Measurements from ENCODE around the gene ARHGAP45. TPM values are rescaled to one million over a fixed set of nuclear protein-coding genes. Genes with fewer than 3 reads are reported as not detected.
A peak's percentile ranks its signal among the peaks of the same experiment; 100 is the strongest.

Gene ARHGAP45
- total RNA-seq, 4 donors from 2014 or later = 0.83 to 7.6 (median 3.4) TPM

DNA sequence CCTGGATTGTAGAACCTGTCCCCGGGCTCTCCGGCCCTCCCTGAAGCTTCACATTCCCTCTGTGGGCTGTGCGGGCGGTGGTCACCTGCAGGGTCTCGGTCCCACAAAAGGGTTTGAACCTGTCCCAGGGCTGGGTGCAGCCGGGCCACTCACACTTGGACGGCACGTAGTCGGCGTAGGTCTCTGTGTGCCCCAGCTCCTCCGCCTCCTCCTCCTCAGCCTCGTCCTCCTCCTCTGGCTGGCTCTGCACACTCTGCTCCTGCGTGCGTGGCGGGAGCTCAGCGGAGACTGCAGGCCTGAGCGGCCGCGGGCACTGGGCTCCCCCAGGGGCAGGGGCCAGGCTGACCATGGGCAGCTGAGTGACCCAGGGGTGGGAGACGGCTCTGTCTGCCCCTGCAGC is 56.4 kb downstream of the ARHGAP45 start:
- peaks cover 0 to 76% of the 10 kb centered on the region in 2 donors for H3K36me3 ChIP-seq
- in situ Hi-C loops (cut with MboI; ENCODE audit: low sequenced_read_pairs in 4 of 4) (loop anchor here in 1 of 4 donors (10.0 kb wide), 1 partner anchor 61 kb away; no protein-coding TSS in a partner anchor), intact Hi-C loops (cut with DNase I; ENCODE audit: low total_unique reads) (no loop called here)
- no peak overlapping the region for H3K27ac ChIP-seq
- TF ChIP-seq, protein P1, sequence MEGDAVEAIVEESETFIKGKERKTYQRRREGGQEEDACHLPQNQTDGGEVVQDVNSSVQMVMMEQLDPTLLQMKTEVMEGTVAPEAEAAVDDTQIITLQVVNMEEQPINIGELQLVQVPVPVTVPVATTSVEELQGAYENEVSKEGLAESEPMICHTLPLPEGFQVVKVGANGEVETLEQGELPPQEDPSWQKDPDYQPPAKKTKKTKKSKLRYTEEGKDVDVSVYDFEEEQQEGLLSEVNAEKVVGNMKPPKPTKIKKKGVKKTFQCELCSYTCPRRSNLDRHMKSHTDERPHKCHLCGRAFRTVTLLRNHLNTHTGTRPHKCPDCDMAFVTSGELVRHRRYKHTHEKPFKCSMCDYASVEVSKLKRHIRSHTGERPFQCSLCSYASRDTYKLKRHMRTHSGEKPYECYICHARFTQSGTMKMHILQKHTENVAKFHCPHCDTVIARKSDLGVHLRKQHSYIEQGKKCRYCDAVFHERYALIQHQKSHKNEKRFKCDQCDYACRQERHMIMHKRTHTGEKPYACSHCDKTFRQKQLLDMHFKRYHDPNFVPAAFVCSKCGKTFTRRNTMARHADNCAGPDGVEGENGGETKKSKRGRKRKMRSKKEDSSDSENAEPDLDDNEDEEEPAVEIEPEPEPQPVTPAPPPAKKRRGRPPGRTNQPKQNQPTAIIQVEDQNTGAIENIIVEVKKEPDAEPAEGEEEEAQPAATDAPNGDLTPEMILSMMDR (IDR thresholded peaks at IDR 0.05 in 4 of 5, conservative IDR thresholded peaks at IDR 0.05 in 1 of 5) = no peak
- TF ChIP-seq POLR2A (IDR thresholded peaks at IDR 0.05) = no peak
- DNase-seq (no peak), ATAC-seq (no peak)
- peaks cover 0 to 7% of the 10 kb centered on the region in 2 donors for H3K4me1 ChIP-seq
- no peaks in the 10 kb centered on the region for H3K9me3 ChIP-seq
- H3K4me3 ChIP-seq = no peak overlapping the region
- no peaks in the 10 kb centered on the region for H3K27me3 ChIP-seq

DNA sequence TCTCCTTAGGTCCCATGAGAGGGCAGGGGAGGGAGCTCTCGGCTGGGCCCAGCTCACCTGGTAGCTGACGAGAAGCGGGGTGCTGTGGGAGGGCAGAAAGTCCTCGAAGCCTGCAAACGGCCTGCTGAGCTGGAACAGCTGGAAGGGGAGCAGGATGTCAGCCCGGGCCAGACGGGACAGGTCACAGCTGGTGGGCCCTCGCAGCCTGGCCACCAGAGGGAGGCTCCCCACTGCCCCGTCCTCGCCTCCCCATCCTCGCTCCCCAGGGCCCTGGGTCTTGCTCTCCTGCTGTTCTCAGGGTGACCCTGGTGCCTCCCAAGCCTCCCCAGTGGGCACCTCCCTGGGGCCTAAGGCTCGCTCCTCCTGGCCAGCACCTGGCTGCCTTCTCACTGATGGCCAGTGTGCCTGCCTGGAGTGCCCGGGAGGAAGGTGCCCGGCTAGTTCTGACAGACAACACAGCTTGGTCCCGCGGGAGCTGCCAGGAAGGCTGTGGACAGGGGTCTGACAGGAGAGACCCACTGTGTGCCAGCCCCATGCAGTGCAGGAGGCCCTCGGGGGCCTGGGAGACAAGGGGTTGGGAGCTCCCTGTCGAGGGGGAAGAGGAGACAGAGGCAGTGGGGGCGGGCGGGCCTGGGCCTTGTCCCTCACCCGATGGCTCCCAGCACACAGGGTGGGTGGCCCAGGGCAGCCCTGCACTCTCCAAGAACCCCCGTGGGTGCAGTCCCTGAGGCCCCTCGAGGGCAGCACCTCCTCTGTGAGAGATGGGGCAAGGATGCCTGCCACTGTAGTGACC is 57.1 kb downstream of the ARHGAP45 start:
- Histone ChIP-seq H3K27me3 (no peaks in the 10 kb centered on the region), H3K27ac (no peak overlapping the region), H3K4me1 (peaks cover 0 to 7% of the 10 kb centered on the region in 2 donors), H3K36me3 (peaks cover 0 to 69% of the 10 kb centered on the region in 2 donors), H3K4me3 (no peak overlapping the region), H3K9me3 (no peaks in the 10 kb centered on the region)
- no peak for TF ChIP-seq POLR2A (IDR thresholded peaks at IDR 0.05)
- TF ChIP-seq, protein P1 (IDR thresholded peaks at IDR 0.05 in 4 of 5, conservative IDR thresholded peaks at IDR 0.05 in 1 of 5) = no peak
- DNase-seq (no peak), ATAC-seq (no peak)
- in situ Hi-C loops (cut with MboI; ENCODE audit: low sequenced_read_pairs in 4 of 4) = loop anchor here in 1 of 4 donors (10.0 kb wide), 1 partner anchor 61 kb away; no protein-coding TSS in a partner anchor
- intact Hi-C loops (cut with DNase I; ENCODE audit: low total_unique reads) = no loop called here

DNA sequence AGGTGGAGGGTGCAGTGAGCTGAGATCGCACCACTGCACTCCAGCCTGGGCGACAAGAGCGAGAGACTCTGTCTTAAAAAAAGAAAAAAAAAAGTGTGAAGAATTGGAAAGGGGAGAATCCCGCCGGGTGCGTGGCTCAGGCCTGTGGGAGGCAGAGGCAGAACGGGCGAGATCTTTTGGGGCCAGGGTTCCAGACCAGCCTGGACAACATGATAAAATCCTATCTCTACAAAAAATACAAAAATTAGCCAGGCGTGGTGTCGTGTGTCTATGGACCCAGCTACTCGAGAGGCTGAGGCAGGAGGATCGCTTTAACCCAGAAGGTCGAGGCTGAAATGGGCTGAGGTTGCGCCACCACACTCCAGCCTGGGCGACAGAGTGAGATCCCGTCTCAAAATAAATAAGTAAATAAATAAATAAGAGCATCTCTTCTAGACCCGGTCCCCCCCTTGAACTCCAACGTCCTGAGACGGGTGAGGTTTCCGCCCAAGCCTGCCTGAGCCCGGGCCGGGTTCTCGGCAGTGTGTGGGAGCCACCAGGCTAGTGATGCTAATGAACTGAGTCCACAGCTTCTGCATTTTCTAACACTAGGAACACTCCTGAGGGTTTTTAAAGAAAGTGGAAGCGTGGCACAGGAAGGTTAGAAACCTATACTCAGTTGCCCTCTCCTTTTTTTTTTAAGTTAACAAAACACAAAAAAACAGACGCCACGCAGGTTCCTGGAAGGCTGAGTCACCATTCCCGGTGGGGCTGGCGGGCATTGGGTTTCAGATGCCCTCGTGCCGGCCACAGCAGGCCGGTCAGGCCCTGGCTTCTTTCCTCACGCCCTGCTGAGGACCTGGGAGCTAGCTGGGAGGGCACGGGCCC is 58.9 kb downstream of the ARHGAP45 start:
- in situ Hi-C loops (cut with MboI; ENCODE audit: low sequenced_read_pairs in 4 of 4) = loop anchor here in 1 of 4 donors (10.0 kb wide), 1 partner anchor 59 kb away; no protein-coding TSS in a partner anchor
- ATAC-seq (peak; percentile 38 to 68), DNase-seq (peak in 1 of 2 donors; percentile 64)
- Histone ChIP-seq H3K9me3 (no peaks in the 10 kb centered on the region), H3K27ac (peak overlapping the region; percentile 47 to 79 (median 64)), H3K36me3 (peaks cover 0 to 52% of the 10 kb centered on the region in 2 donors), H3K4me3 (no peak overlapping the region), H3K4me1 (peaks cover 5 to 7% of the 10 kb centered on the region in 2 donors), H3K27me3 (no peaks in the 10 kb centered on the region)
- intact Hi-C loops (cut with DNase I; ENCODE audit: low total_unique reads) = no loop called here
- TF ChIP-seq, protein P1 (IDR thresholded peaks at IDR 0.05 in 4 of 5, conservative IDR thresholded peaks at IDR 0.05 in 1 of 5) = no peak
- TF ChIP-seq POLR2A (IDR thresholded peaks at IDR 0.05) = no peak

DNA sequence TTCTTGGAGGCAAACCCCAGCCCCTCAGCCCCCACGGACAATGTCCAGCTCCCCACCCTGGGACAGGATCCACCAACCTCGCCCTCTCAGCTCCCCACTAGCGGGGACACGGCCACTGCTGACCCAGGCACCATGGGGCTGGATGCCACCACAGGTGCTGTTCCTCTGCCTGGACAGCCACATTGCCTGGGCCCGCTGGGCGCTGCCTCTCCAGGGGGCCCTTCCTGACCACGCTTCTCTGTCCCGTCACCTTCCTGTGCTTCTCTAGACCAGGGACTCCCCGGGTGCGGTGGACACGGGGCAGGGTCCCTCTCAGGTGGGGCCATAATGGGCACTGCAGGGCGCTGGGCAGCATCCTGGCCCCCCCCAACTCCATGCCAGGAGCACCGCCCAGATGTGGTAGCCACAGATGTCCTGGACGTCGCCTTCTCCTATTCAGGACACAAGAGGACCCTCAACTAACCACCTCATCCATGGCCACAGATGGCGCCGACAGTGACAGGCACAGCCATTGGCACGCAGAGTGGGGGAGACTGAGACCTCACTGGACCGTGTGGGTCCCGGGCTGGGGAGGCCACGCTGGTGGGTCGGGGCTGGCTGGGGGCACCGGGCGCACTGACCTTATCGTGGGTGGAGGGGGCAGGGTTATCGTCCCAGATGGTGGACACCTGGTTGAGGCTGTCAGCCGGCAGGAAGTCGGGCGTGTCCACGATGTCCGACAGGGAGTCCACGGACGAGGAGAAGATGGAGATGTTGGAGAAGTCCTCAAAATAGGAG is 60.2 kb downstream of the ARHGAP45 start:
- peak overlapping the region in 1 of 4 donors; percentile 79 for H3K27ac ChIP-seq
- no peaks in the 10 kb centered on the region for H3K27me3 ChIP-seq
- H3K4me3 ChIP-seq = no peak overlapping the region
- no peaks in the 10 kb centered on the region for H3K9me3 ChIP-seq
- DNase-seq (no peak), ATAC-seq (no peak)
- in situ Hi-C loops (cut with MboI; ENCODE audit: low sequenced_read_pairs in 4 of 4) = loop anchor here in 1 of 4 donors (10.0 kb wide), 1 partner anchor 58 kb away; no protein-coding TSS in a partner anchor
- intact Hi-C loops (cut with DNase I; ENCODE audit: low total_unique reads) = no loop called here
- TF ChIP-seq, protein P1 (IDR thresholded peaks at IDR 0.05 in 4 of 5, conservative IDR thresholded peaks at IDR 0.05 in 1 of 5) = no peak
- H3K4me1 ChIP-seq = peaks cover 16 to 19% of the 10 kb centered on the region in 2 donors
- H3K36me3 ChIP-seq = peaks cover 0 to 38% of the 10 kb centered on the region in 2 donors

Measured in gastrocnemius medialis (tissue), 4 donors.